HL-60/S4 treated with retinoic acid at 250 ng/mL for 4 days and 3 days (cell line): ENCODE measurements around the gene TXNDC11.

Experiments used
- in situ Hi-C: fragments of 300-500 bp; cut with MboI; formaldehyde crosslinking; loops from 2 replicates; pipeline ENCODE4 v1.7.0; 2022; ENCODE audit warnings: low sequenced_read_pairs

Gene TXNDC11

DNA sequence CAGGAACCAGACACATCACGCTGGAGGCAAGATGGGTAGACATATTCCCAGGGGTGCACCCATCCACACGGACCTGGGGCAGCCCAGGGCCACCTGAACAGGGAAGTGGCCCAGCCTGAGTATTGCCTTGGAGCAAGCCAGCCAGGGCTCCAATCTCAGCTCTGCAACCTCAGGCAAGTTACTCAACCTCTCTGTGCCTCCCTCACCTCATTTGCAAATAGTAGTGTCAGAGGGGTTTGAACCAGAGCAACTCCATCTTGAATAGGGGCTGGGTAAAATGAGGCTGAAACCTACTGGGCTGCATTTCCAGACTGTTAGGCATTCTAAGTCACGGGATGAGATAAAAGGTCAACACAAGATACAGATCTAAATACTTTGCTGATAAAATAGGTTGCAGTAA, 109.5 kb downstream of the TXNDC11 start:
- in situ Hi-C loops: no loop called here

DNA sequence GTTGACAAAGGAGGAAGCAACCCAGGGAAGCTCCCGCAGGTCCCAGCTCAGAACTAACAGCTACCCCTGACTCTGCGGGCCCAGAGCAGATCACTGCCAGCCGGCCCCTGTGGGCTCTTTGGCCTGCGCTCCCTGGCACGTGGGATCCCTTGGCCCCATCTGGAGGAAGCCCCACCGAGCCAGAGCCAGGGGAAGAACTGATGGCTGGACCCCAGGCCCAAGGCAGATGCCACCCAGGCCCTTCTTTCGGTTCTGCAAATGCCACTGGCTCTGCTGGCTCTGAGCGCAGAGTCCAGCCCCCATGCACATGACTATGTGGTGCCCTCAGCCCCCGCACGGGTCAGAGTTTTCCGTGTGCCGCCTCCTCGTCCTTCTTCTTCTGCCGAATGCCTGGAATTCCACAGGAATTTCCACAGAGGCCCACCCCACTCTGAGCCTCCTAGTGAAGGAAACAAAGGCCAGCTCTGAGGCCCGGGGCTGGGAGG, 110.2 kb downstream of the TXNDC11 start:
- in situ Hi-C loops: no loop called here

DNA sequence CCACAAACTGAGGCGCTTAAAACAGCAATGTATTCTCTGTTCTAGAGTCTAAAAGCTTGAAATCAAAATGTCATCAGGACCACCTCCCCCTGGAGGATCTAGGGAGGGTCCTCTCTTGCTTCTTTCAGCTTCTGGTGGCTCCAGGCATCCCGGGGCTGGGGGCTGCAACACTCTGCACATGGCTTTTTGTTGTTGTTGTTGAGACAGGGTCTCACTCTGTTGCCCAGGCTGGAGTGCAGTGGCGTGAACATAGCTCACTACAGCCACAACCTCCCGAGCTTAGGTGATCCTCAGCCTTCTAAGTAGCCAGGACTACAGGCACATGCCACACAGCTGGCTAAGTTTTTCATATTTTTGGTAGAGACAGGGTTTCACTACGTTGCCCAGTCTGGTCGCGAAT, 111.4 kb downstream of the TXNDC11 start:
- in situ Hi-C loops: no loop called here

- in situ Hi-C loops: no loop called here
Measured at GRCh38 chr16:11630768-11631056, 111.9 kb downstream of the TXNDC11 start.

DNA sequence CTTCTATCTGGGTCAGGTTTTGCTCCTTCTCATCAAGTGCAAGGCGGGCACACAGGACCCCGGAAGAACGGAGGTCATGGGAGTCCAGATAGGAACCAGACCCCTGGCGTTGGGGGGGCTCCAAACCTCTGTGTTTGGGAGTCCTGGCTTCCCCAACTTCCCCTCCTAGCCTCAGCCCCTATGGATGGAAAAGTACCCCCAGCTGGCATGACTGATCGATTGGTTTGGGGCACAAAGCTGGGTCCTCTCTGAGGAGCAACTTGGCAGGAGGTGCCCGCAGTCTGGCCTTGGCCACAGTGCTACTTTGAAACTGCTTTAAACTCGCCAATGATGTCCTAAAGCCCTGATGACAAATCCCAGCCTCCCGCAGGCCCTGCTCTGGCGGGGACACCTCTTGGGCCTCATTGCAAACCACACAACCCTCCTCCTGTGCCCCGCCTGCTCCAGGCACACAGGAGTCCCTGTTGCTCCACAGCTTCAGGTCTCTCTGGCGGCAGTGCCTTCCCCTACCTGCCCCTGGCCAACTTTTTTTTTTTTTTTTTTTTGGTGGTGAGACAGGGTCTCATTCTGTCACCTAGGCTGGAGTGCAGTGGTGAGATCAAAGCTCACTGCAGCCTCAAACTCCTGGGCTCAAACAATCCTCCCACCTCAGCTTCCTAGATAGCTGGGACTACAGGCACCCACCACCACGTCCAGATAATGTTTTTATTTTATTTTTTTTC, 112.5 kb downstream of the TXNDC11 start:
- in situ Hi-C loops: no loop called here
